ENCODE results near the gene SNAPC3. TPM values are rescaled to one million over a fixed set of nuclear protein-coding genes. Genes with fewer than 3 reads are reported as not detected.

The SNAPC3 gene
- total RNA-seq, 1 experiment from 2014 or later, result 26.1 TPM

DNA sequence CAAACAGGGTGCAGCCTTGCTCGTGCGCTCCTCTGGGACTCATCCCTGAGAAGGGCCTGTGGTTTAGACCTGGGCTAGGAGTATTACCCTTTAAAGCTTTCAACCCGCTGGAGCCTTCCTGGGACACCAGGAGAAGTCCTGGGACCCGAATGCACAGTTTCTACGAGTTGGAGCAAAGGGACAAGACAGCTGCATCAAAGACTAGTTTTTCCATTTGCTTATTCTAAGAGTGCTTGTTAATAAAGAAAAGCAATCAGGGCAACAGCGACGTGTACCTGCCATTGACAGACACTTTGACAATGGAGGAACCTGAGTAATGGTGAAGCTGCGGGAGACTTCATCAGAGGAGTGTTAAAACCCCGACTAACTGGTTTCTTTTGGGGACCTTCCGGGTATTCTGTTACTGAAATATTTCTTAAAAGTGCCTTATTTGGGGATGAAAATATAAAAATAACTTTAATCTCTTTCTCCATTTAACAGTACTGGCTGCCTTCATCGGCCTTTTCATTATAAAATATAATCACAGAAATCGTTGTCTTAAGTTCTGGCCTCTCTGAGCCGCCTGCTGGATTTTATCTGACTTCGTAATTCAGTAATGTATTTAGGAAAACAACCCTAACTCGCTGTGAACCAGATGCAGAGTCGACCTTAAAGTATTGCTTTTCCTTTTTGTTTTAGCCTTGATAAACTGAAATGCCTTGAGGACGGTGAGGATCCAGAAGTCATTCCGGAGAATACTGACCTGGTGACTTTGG, 732 bp downstream of the SNAPC3 start:
- H3K9me3 ChIP-seq (ENCODE audit: control insufficient read depth in 1 of 2, insufficient read depth in 1 of 2, low read depth in 1 of 2, low read length in 2 of 2), result no peaks in the 10 kb centered on the region
- H3K4me3 ChIP-seq (replicated peaks in 1 of 2; ENCODE audit: low read depth in 1 of 2, low read length in 2 of 2), result peak overlapping the region; percentile 91 to 94
- H4K20me1 ChIP-seq (ENCODE audit: insufficient read depth), result no peaks in the 10 kb centered on the region
- peak overlapping the region; percentile 70 for H2AFZ ChIP-seq (ENCODE audit: low read depth, low read length, poor library complexity, severe bottlenecking)
- RAD21 ChIA-PET (ENCODE audit: low non-redundant PET in 1 of 2, low total read pairs in 2 of 2, uncharacterized antibody in 2 of 2, unreplicated experiment in 2 of 2), result no interaction called here
- H3K9me2 ChIP-seq (ENCODE audit: insufficient read depth), result no peaks in the 10 kb centered on the region
- H3K36me3 ChIP-seq (ENCODE audit: control insufficient read depth in 1 of 2, insufficient read depth in 2 of 2, low read length in 2 of 2), result peaks cover 5 to 22% of the 10 kb centered on the region in 2 experiments; a peak in 3 of 4 replicates
- H3K4me1 ChIP-seq (ENCODE audit: control insufficient read depth in 1 of 2, insufficient read depth in 2 of 2, low read length in 2 of 2), result peaks cover 3 to 14% of the 10 kb centered on the region in 2 experiments; a peak in 3 of 4 replicates
- TF ChIP-seq, protein P1, sequence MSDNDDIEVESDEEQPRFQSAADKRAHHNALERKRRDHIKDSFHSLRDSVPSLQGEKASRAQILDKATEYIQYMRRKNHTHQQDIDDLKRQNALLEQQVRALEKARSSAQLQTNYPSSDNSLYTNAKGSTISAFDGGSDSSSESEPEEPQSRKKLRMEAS (IDR thresholded peaks at IDR 0.05), result no peak
- TF ChIP-seq SRF (IDR thresholded peaks at IDR 0.05; ENCODE audit: low read depth), result no peak
- TF ChIP-seq RAD21 (IDR thresholded peaks at IDR 0.05; ENCODE audit: low read depth), result no peak
- TF ChIP-seq SP1 (IDR thresholded peaks at IDR 0.05; ENCODE audit: low read depth), result no peak
- no peak for TF ChIP-seq CBX3 (IDR thresholded peaks at IDR 0.05; ENCODE audit: low read depth)
- TF ChIP-seq, protein P2, sequence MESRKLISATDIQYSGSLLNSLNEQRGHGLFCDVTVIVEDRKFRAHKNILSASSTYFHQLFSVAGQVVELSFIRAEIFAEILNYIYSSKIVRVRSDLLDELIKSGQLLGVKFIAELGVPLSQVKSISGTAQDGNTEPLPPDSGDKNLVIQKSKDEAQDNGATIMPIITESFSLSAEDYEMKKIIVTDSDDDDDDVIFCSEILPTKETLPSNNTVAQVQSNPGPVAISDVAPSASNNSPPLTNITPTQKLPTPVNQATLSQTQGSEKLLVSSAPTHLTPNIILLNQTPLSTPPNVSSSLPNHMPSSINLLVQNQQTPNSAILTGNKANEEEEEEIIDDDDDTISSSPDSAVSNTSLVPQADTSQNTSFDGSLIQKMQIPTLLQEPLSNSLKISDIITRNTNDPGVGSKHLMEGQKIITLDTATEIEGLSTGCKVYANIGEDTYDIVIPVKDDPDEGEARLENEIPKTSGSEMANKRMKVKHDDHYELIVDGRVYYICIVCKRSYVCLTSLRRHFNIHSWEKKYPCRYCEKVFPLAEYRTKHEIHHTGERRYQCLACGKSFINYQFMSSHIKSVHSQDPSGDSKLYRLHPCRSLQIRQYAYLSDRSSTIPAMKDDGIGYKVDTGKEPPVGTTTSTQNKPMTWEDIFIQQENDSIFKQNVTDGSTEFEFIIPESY (IDR thresholded peaks at IDR 0.05; ENCODE audit: extremely low read depth, insufficient replicate concordance, low read length), result no peak
- TF ChIP-seq FOSL1 (IDR thresholded peaks at IDR 0.05; ENCODE audit: low read depth), result no peak
- TF ChIP-seq EGR1 (IDR thresholded peaks at IDR 0.05; ENCODE audit: low read depth), result no peak
- TF ChIP-seq ZNF274 (IDR thresholded peaks at IDR 0.05; ENCODE audit: low read depth, low read length), result no peak
- TF ChIP-seq, protein P3, sequence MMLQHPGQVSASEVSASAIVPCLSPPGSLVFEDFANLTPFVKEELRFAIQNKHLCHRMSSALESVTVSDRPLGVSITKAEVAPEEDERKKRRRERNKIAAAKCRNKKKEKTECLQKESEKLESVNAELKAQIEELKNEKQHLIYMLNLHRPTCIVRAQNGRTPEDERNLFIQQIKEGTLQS (IDR thresholded peaks at IDR 0.05), result no peak
- TF ChIP-seq, protein P4, sequence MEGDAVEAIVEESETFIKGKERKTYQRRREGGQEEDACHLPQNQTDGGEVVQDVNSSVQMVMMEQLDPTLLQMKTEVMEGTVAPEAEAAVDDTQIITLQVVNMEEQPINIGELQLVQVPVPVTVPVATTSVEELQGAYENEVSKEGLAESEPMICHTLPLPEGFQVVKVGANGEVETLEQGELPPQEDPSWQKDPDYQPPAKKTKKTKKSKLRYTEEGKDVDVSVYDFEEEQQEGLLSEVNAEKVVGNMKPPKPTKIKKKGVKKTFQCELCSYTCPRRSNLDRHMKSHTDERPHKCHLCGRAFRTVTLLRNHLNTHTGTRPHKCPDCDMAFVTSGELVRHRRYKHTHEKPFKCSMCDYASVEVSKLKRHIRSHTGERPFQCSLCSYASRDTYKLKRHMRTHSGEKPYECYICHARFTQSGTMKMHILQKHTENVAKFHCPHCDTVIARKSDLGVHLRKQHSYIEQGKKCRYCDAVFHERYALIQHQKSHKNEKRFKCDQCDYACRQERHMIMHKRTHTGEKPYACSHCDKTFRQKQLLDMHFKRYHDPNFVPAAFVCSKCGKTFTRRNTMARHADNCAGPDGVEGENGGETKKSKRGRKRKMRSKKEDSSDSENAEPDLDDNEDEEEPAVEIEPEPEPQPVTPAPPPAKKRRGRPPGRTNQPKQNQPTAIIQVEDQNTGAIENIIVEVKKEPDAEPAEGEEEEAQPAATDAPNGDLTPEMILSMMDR (IDR thresholded peaks at IDR 0.05 in 2 of 3, conservative IDR thresholded peaks at IDR 0.05 in 1 of 3; ENCODE audit: borderline replicate concordance in 1 of 3, insufficient read depth in 1 of 3, low read depth in 2 of 3, low read length in 2 of 3), result no peak
- TF ChIP-seq TCF7L2 (IDR thresholded peaks at IDR 0.05; ENCODE audit: borderline replicate concordance, extremely low read depth, insufficient read depth, insufficient read length), result no peak
- TF ChIP-seq, protein P5, sequence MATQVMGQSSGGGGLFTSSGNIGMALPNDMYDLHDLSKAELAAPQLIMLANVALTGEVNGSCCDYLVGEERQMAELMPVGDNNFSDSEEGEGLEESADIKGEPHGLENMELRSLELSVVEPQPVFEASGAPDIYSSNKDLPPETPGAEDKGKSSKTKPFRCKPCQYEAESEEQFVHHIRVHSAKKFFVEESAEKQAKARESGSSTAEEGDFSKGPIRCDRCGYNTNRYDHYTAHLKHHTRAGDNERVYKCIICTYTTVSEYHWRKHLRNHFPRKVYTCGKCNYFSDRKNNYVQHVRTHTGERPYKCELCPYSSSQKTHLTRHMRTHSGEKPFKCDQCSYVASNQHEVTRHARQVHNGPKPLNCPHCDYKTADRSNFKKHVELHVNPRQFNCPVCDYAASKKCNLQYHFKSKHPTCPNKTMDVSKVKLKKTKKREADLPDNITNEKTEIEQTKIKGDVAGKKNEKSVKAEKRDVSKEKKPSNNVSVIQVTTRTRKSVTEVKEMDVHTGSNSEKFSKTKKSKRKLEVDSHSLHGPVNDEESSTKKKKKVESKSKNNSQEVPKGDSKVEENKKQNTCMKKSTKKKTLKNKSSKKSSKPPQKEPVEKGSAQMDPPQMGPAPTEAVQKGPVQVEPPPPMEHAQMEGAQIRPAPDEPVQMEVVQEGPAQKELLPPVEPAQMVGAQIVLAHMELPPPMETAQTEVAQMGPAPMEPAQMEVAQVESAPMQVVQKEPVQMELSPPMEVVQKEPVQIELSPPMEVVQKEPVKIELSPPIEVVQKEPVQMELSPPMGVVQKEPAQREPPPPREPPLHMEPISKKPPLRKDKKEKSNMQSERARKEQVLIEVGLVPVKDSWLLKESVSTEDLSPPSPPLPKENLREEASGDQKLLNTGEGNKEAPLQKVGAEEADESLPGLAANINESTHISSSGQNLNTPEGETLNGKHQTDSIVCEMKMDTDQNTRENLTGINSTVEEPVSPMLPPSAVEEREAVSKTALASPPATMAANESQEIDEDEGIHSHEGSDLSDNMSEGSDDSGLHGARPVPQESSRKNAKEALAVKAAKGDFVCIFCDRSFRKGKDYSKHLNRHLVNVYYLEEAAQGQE (IDR thresholded peaks at IDR 0.05; ENCODE audit: low read depth), result no peak
- no peak for TF ChIP-seq YY1 (IDR thresholded peaks at IDR 0.05; ENCODE audit: extremely low read depth, insufficient replicate concordance, low read depth, low read length)
- TF ChIP-seq ZFX (IDR thresholded peaks at IDR 0.05), result no peak
- TF ChIP-seq CEBPB (IDR thresholded peaks at IDR 0.05; ENCODE audit: low read depth), result no peak
- ATAC-seq (peak; percentile 52), DNase-seq (ENCODE audit: low read depth, low spot score) (no peak)
- POLR2A ChIA-PET, result no interaction called here
- peak overlapping the region; percentile 75 for H3K27ac ChIP-seq (ENCODE audit: low read depth, low read length)
- BruUV-seq (replicated peaks), result no TSS peak
- intact Hi-C loops (cut with micrococcal nuclease), result loop anchor here (2.0 to 5.0 kb wide), 2 partner anchors 146 to 319 kb away; no protein-coding TSS in a partner anchor
- peak overlapping the region; percentile 85 for H3K4me2 ChIP-seq (ENCODE audit: low read length)
- peak overlapping the region; percentile 85 for H3K9ac ChIP-seq (ENCODE audit: low read length)
- CTCF ChIA-PET, result no interaction called here
- no peaks in the 10 kb centered on the region for H3K27me3 ChIP-seq (ENCODE audit: insufficient read depth, low read length)
- H3K79me2 ChIP-seq (ENCODE audit: insufficient read depth, low read length), result peaks cover 52% of the 10 kb centered on the region
